ENCODE measurements around the gene AMACR. TPM values are rescaled to one million over a fixed set of nuclear protein-coding genes. Genes with fewer than 3 reads are reported as not detected.

The AMACR gene
- total RNA-seq, 2 experiments from 2014 or later: 4.5 to 5.0 TPM

DNA sequence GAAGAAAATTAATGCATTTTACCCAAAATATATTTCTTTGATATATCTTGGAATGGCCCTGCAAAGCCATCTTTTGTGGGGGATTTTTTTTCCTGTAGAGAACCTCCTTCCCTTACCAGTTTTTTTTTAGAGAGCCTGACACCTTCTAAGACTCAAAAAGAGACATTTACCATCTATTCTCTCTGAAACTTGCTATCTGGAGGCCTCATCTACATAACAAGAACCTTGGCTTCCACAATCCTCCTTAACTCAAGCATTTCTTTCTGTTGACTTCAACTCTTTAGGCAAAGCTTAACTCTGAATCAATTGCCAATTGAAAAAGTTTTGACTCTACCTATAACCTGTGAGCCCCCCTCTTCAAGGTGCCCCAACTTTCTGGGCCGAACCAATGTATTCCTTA lies 29.5 kb downstream of the AMACR start:
- Histone ChIP-seq H3K79me2 (ENCODE audit: insufficient read depth, low read depth, low read length) (no peaks in the 10 kb centered on the region), H4K20me1 (ENCODE audit: insufficient read depth, low read length) (no peaks in the 10 kb centered on the region), H3K36me3 (ENCODE audit: insufficient read depth, low read length) (no peaks in the 10 kb centered on the region), H3K4me3 (ENCODE audit: low read depth, low read length, poor library complexity, severe bottlenecking) (no peak overlapping the region), H2AFZ (ENCODE audit: low read length) (no peak overlapping the region), H3K9me2 (ENCODE audit: insufficient read depth, low read length) (no peaks in the 10 kb centered on the region), H3K9me3 (ENCODE audit: low read length) (no peaks in the 10 kb centered on the region), H3K4me1 (ENCODE audit: insufficient read depth, low read length, poor library complexity, severe bottlenecking) (no peaks in the 10 kb centered on the region), H3K27ac (ENCODE audit: low read depth, low read length, poor library complexity, severe bottlenecking) (no peak overlapping the region), H3K4me2 (ENCODE audit: low read length) (no peak overlapping the region)
- intact Hi-C loops (cut with micrococcal nuclease; ENCODE audit: unreplicated experiment): no loop called here
- ChIA-PET CTCF (ENCODE audit: unreplicated experiment) (no interaction called here), POLR2A (interaction anchor here (2.6 kb wide), 1 partner anchor 16 kb away, joined by 10 read pairs; no protein-coding TSS in a partner anchor)
- TF ChIP-seq, protein P1, sequence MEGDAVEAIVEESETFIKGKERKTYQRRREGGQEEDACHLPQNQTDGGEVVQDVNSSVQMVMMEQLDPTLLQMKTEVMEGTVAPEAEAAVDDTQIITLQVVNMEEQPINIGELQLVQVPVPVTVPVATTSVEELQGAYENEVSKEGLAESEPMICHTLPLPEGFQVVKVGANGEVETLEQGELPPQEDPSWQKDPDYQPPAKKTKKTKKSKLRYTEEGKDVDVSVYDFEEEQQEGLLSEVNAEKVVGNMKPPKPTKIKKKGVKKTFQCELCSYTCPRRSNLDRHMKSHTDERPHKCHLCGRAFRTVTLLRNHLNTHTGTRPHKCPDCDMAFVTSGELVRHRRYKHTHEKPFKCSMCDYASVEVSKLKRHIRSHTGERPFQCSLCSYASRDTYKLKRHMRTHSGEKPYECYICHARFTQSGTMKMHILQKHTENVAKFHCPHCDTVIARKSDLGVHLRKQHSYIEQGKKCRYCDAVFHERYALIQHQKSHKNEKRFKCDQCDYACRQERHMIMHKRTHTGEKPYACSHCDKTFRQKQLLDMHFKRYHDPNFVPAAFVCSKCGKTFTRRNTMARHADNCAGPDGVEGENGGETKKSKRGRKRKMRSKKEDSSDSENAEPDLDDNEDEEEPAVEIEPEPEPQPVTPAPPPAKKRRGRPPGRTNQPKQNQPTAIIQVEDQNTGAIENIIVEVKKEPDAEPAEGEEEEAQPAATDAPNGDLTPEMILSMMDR (conservative IDR thresholded peaks at IDR 0.05; ENCODE audit: low read length): no peak
- no peak for TF ChIP-seq EZH2phosphoT487 (IDR thresholded peaks at IDR 0.05; ENCODE audit: borderline replicate concordance, low read depth, low read length)
- no peak for DNase-seq (ENCODE audit: low spot score)
- BruUV-seq (replicated peaks): no TSS peak

DNA sequence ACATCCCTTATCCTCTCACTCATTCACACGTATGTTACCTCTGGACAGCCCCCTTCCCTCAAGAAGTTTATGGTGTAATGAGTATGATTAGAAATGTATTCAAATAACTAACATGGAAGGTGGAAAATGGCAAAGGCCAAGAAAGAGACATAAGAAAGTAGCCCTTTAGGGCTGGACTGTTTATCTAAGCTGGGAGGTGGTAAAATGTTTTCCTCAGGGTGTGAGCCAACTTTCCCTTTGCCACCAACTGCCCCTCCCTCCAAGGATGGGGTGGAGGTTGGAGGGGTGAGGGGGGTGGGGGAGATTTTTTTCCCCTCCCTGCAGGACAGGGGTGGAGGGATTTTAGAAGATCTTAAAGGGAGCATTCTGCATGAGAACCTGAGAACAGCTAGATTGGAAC lies 31.5 kb downstream of the AMACR start:
- Histone ChIP-seq H4K20me1 (ENCODE audit: insufficient read depth, low read length) (no peaks in the 10 kb centered on the region), H3K4me2 (ENCODE audit: low read length) (no peak overlapping the region), H3K36me3 (ENCODE audit: insufficient read depth, low read length) (no peaks in the 10 kb centered on the region), H2AFZ (ENCODE audit: low read length) (no peak overlapping the region), H3K9me3 (ENCODE audit: low read length) (no peaks in the 10 kb centered on the region), H3K4me3 (ENCODE audit: low read depth, low read length, poor library complexity, severe bottlenecking) (no peak overlapping the region), H3K4me1 (ENCODE audit: insufficient read depth, low read length, poor library complexity, severe bottlenecking) (no peaks in the 10 kb centered on the region), H3K79me2 (ENCODE audit: insufficient read depth, low read depth, low read length) (no peaks in the 10 kb centered on the region), H3K27ac (ENCODE audit: low read depth, low read length, poor library complexity, severe bottlenecking) (no peak overlapping the region), H3K9me2 (ENCODE audit: insufficient read depth, low read length) (no peaks in the 10 kb centered on the region)
- TF ChIP-seq EZH2phosphoT487 (IDR thresholded peaks at IDR 0.05; ENCODE audit: borderline replicate concordance, low read depth, low read length): no peak
- TF ChIP-seq, protein P1 (conservative IDR thresholded peaks at IDR 0.05; ENCODE audit: low read length): no peak
- DNase-seq (ENCODE audit: low spot score): no peak
- intact Hi-C loops (cut with micrococcal nuclease; ENCODE audit: unreplicated experiment): no loop called here
- ChIA-PET CTCF (ENCODE audit: unreplicated experiment) (no interaction called here), POLR2A (interaction anchor here (0.5 kb wide), 1 partner anchor 147 kb away, joined by 3 read pairs; no protein-coding TSS in a partner anchor)
- no TSS peak for BruUV-seq (replicated peaks)

DNA sequence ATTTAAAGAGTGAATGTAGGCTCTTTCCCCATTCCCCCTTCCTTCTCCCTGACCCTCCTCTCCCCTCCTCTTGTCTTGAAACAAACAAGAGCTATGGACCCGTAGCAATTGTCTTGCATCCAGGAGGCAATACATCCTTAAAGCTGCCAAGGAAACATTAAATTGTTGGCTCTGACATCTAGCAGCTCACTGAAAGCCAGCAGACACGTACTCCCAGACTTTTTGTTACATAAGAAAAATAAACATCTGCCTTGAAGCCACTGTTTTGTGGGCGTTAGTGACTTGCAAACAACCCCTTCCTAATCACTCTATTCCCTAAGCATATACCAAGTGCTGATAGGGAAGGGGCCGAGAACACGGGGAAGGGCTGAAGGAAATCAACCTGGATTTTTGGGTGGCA lies 32.0 kb downstream of the AMACR start:
- Histone ChIP-seq H3K79me2 (ENCODE audit: insufficient read depth, low read depth, low read length) (no peaks in the 10 kb centered on the region), H3K9me3 (ENCODE audit: low read length) (no peaks in the 10 kb centered on the region), H3K4me2 (ENCODE audit: low read length) (no peak overlapping the region), H3K27ac (ENCODE audit: low read depth, low read length, poor library complexity, severe bottlenecking) (no peak overlapping the region), H3K4me1 (ENCODE audit: insufficient read depth, low read length, poor library complexity, severe bottlenecking) (no peaks in the 10 kb centered on the region), H4K20me1 (ENCODE audit: insufficient read depth, low read length) (no peaks in the 10 kb centered on the region), H3K4me3 (ENCODE audit: low read depth, low read length, poor library complexity, severe bottlenecking) (no peak overlapping the region), H2AFZ (ENCODE audit: low read length) (no peak overlapping the region), H3K9me2 (ENCODE audit: insufficient read depth, low read length) (no peaks in the 10 kb centered on the region), H3K36me3 (ENCODE audit: insufficient read depth, low read length) (no peaks in the 10 kb centered on the region)
- POLR2A ChIA-PET: interaction anchor here (0.5 kb wide), 1 partner anchor 146 kb away, joined by 3 read pairs; no protein-coding TSS in a partner anchor
- no peak for DNase-seq (ENCODE audit: low spot score)
- intact Hi-C loops (cut with micrococcal nuclease; ENCODE audit: unreplicated experiment): no loop called here
- CTCF ChIA-PET (ENCODE audit: unreplicated experiment): no interaction called here
- no TSS peak for BruUV-seq (replicated peaks)
- TF ChIP-seq, protein P1 (conservative IDR thresholded peaks at IDR 0.05; ENCODE audit: low read length): no peak
- TF ChIP-seq EZH2phosphoT487 (IDR thresholded peaks at IDR 0.05; ENCODE audit: borderline replicate concordance, low read depth, low read length): no peak

All from OCI-LY7 (cell line).